K562 (cell line): ENCODE results near the gene MYMX. TPM values are rescaled to one million over a fixed set of nuclear protein-coding genes. Genes with fewer than 3 reads are reported as not detected.

ENCODE experiments used
- ATF7 ChIP-seq: fragments of 450-650 bp; IDR thresholded peaks from 2 replicates; pipeline ENCODE4 v1.7.1; 2014; ENCODE audit warnings: mild to moderate bottlenecking, moderate library complexity
- GMEB1 ChIP-seq: fragments of 250-450 bp; sonication (Bioruptor Pico); IDR thresholded peaks from 2 replicates; pipeline ENCODE4 v1.4.0; 2020; ENCODE audit warnings: mild to moderate bottlenecking
- IFI16 ChIP-seq: fragments of 250-450 bp; sonication (Bioruptor Pico); IDR thresholded peaks from 2 replicates; pipeline ENCODE4 v2.1.2; 2022; ENCODE audit warnings: mild to moderate bottlenecking, inconsistent platforms
- MBD2 ChIP-seq: sonication (generic); IDR thresholded peaks from 2 replicates; pipeline ENCODE4 v1.6.1; 2016; ENCODE audit warnings: low read depth, borderline replicate concordance
- NEUROD1 ChIP-seq: fragments of 150-350 bp; IDR thresholded peaks from 2 replicates; pipeline ENCODE4 v1.6.1; 2014; ENCODE audit warnings: borderline replicate concordance, low read length, low read depth; ENCODE audit not compliant: partially characterized antibody
- NFE2 ChIP-seq: IDR thresholded peaks from 2 replicates; pipeline ENCODE4 v1.6.1; 2014; ENCODE audit warnings: antibody characterized with exemption, low read depth
- NFE2L1 ChIP-seq: fragments of 450-650 bp; IDR thresholded peaks from 2 replicates; pipeline ENCODE4 v1.6.1; 2016; ENCODE audit warnings: missing genetic modification characterization, low read depth, mild to moderate bottlenecking, missing compliant biosample characterization, moderate library complexity, borderline replicate concordance
- PHF20 ChIP-seq: fragments of 450-650 bp; IDR thresholded peaks from 2 replicates; pipeline ENCODE4 v1.6.1; 2018; ENCODE audit not compliant: partially characterized antibody
- THRA ChIP-seq: fragments of 450-650 bp; IDR thresholded peaks from 2 replicates; pipeline ENCODE4 v1.6.1; 2017; ENCODE audit warnings: mild to moderate bottlenecking, moderate library complexity
- ZBTB2 ChIP-seq: fragments of 450-650 bp; IDR thresholded peaks from 2 replicates; pipeline ENCODE4 v1.6.1; 2016; ENCODE audit warnings: antibody characterized with exemption
- ZBTB40 ChIP-seq, 2 experiments: fragments of 450-650 bp in 1 of 2; sonication (generic) in 1 of 2; formaldehyde crosslinking in 1 of 2; IDR thresholded peaks; 2 replicates each; pipeline versions ENCODE4 v1.7.1 to v1.9.0; 2016 to 2022; ENCODE audit warnings: inconsistent platforms in 1 of 2, mild to moderate bottlenecking in 1 of 2, missing genetic modification reagents in 1 of 2
- ZNF3 ChIP-seq: fragments of 250-450 bp; sonication (Bioruptor Pico); IDR thresholded peaks from 2 replicates; pipeline ENCODE4 v1.5.0; 2021; ENCODE audit warnings: mild to moderate bottlenecking, moderate library complexity
- polyA plus RNA-seq, 8 experiments: library from polyadenylated mRNA; depleted of rRNA in 4 of 8; stranded (reverse) in 5 of 8; unstranded in 3 of 8; fragments of >200 nt; fragmentation: Nextera tagmentation in 2 of 8; fragmentation: Illumina TruSeq in 1 of 8; extraction: Ambion mirVana in 2 of 8; extraction: Trizol in 1 of 8; gene quantifications; 2 replicates each; pipeline versions ENCODE4 v1.2.1 to v1.2.3, GENCODE V29; 2011 to 2014; ENCODE audit warnings: inconsistent platforms in 1 of 8, missing spikeins in 1 of 8
- total RNA-seq, 7 experiments: library from RNA; depleted of rRNA in 6 of 7; stranded (reverse); fragments of >200 nt in 6 of 7; fragmentation: Illumina TruSeq in 2 of 7; extraction: Trizol in 2 of 7; gene quantifications; 2 replicates each; pipeline versions ENCODE4 v1.2.1 to v1.2.3, GENCODE V29; 2011 to 2021; ENCODE audit warnings: low replicate concordance in 1 of 7
- TF ChIP-seq, protein P1 (sequence below): fragments of 250-450 bp; sonication (Bioruptor Pico); IDR thresholded peaks from 2 replicates; pipeline ENCODE4 v1.8.0; 2021; ENCODE audit warnings: moderate library complexity, mild to moderate bottlenecking, inconsistent platforms

The MYMX gene
- total and polyA plus RNA-seq, 9 of the 15 experiments (the other 6 are each of a cell fraction or from before 2014, with no cell fraction given), result 0.12 TPM; not detected in 8

GRCh38 chr6:44264154-44265006 lies 47.7 kb downstream of the MYMX start (continued):
- TF ChIP-seq ZBTB40 (IDR thresholded peaks at IDR 0.05) (no peak), ZBTB40 (CRISPR knock-in tag; IDR thresholded peaks at IDR 0.05) (no peak), ATF7 (no peak), NEUROD1 (no peak), MBD2 (no peak), PHF20 (no peak), ZNF3 (CRISPR knock-in tag) (no peak), NFE2 (no peak), NFE2L1 (no peak), IFI16 (CRISPR knock-in tag) (no peak), GMEB1 (no peak), THRA (no peak), ZBTB2 (no peak)
- TF ChIP-seq, protein P1, sequence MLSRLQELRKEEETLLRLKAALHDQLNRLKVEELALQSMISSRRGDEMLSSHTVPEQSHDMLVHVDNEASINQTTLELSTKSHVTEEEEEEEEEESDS (CRISPR knock-in tag), result no peak
